ENCODE data around the gene TMEM119. TPM values are rescaled to one million over a fixed set of nuclear protein-coding genes. Genes with fewer than 3 reads are reported as not detected.

TMEM119 gene
- total and polyA plus RNA-seq, 2 of the 13 experiments (the other 11 are each of a cell fraction or from before 2014, with no cell fraction given), result not detected

GRCh38 chr12:108605690-108606406 is 8.0 kb upstream of the TMEM119 start:
- DNase-seq (ENCODE audit: low spot score) (no peak), ATAC-seq (no peak), FAIRE-seq (no peak)
- Histone ChIP-seq H3K9ac (ENCODE audit: insufficient read depth, low read depth, low read length) (no peak overlapping the region), H3K4me2 (ENCODE audit: low read depth, low read length) (no peak overlapping the region), H3K9me3 (ENCODE audit: low read length) (no peaks in the 10 kb centered on the region), H3K27me3 (ENCODE audit: control insufficient read depth in 1 of 2, insufficient read depth in 2 of 2, low read length in 2 of 2) (peaks cover 3 to 20% of the 10 kb centered on the region in 2 experiments; a peak in 3 of 5 replicates), H2AFZ (ENCODE audit: low read length) (no peak overlapping the region), H3K4me3 (replicated peaks in 1 of 3; ENCODE audit: insufficient read depth in 1 of 3, low read depth in 2 of 3, low read length in 3 of 3) (no peak overlapping the region), H3K36me3 (replicated peaks in 1 of 2; ENCODE audit: control insufficient read depth in 1 of 2, insufficient read depth in 2 of 2, low read length in 2 of 2) (no peaks in the 10 kb centered on the region), H3K27ac (ENCODE audit: extremely low read length, insufficient read depth, low read length) (no peak overlapping the region), H4K20me1 (ENCODE audit: insufficient read depth, low read length) (no peaks in the 10 kb centered on the region), H3K4me1 (ENCODE audit: insufficient read depth, low read length) (peaks cover 12% of the 10 kb centered on the region), H3K79me2 (ENCODE audit: insufficient read depth, low read length) (no peaks in the 10 kb centered on the region)
- ChIA-PET POLR2A (no interaction called here), CTCF (ENCODE audit: low intra/inter-chr PET ratio, low total read pairs) (no interaction called here)
- intact Hi-C loops (cut with micrococcal nuclease; ENCODE audit: unreplicated experiment), result no loop called here
- no TSS peak for BruUV-seq (replicated peaks)
- in situ Hi-C loops (cut with HindIII; ENCODE audit: extremely low pct_ligation_motif_present, low pct_unique_long_range_greater_than_20kb), result no loop called here
- WGBS (ENCODE audit: low lambda C conversion rate), result 58% methylated on average over 4 of the region's 4 CpGs
- TF ChIP-seq ZNF556 (CRISPR knock-in tag; IDR thresholded peaks at IDR 0.05; ENCODE audit: borderline replicate concordance) (no peak), POLR2G (IDR thresholded peaks at IDR 0.05; ENCODE audit: low read depth, low read length) (no peak), GLI4 (CRISPR knock-in tag; IDR thresholded peaks at IDR 0.05; ENCODE audit: borderline replicate concordance) (no peak), RBFOX2 (IDR thresholded peaks at IDR 0.05; ENCODE audit: low read depth, low read length) (no peak), ZBTB8A (CRISPR knock-in tag; IDR thresholded peaks at IDR 0.05; ENCODE audit: borderline replicate concordance, low read depth) (no peak), HBP1 (CRISPR knock-in tag; IDR thresholded peaks at IDR 0.05; ENCODE audit: low read depth) (no peak), NBN (conservative IDR thresholded peaks at IDR 0.05) (no peak), NCOR1 (IDR thresholded peaks at IDR 0.05; ENCODE audit: borderline replicate concordance, low read length) (0 out of 2 replicates have a peak, but pooled peaks have one; percentile 6), SMC3 (IDR thresholded peaks at IDR 0.05; ENCODE audit: low read length) (no peak), ZNF142 (CRISPR knock-in tag; IDR thresholded peaks at IDR 0.05) (no peak), POLR2AphosphoS5 (IDR thresholded peaks at IDR 0.05; ENCODE audit: low read depth, low read length) (no peak), KLF12 (CRISPR knock-in tag; IDR thresholded peaks at IDR 0.05; ENCODE audit: borderline replicate concordance) (no peak), GABPA (IDR thresholded peaks at IDR 0.05; ENCODE audit: low read depth, low read length) (no peak), GABPA (CRISPR knock-in tag; IDR thresholded peaks at IDR 0.05; ENCODE audit: low read depth) (no peak), NPAS2 (CRISPR knock-in tag; IDR thresholded peaks at IDR 0.05; ENCODE audit: borderline replicate concordance) (no peak), CHD4 (IDR thresholded peaks at IDR 0.05; ENCODE audit: borderline replicate concordance, low read length) (peak; percentile 78; the same call in 1 of the 2 replicates), ZBTB21 (CRISPR knock-in tag; IDR thresholded peaks at IDR 0.05) (no peak), ZNF761 (CRISPR knock-in tag; conservative IDR thresholded peaks at IDR 0.05) (no peak), TCF12 (IDR thresholded peaks at IDR 0.05) (peak; percentile 91; the same call in 1 of the 2 replicates), TCF12 (CRISPR knock-in tag; IDR thresholded peaks at IDR 0.05) (no peak)
